GM23338 (cell line): ENCODE data around the gene UCKL1. TPM values are rescaled to one million over a fixed set of nuclear protein-coding genes. Genes with fewer than 3 reads are reported as not detected.

Experiments used
- ATAC-seq: fragments of 200-7000 bp; cut with Tn5 transposase; 3 replicates; pipeline ENCODE4 v1.9.1; 2020
- DNase-seq: peaks from one replicate; pipeline ENCODE4 v3.0.0-alpha.2; 2015; ENCODE audit warnings: low spot score
- H2AFZ ChIP-seq: fragments of 200-600 bp; sonication (generic); 2 replicates; pipeline ENCODE4 v1.8.0; 2016; ENCODE audit warnings: antibody characterized with exemption, mild to moderate bottlenecking, moderate library complexity
- H3F3A ChIP-seq: fragments of 200-600 bp; sonication (generic); replicated peaks from 2 replicates; pipeline ENCODE4 v1.8.0; 2017; ENCODE audit warnings: antibody characterized with exemption, mixed run types, low read depth
- H3K27ac ChIP-seq: fragments of 200-600 bp; sonication (generic); 2 replicates; pipeline ENCODE4 v1.6.1; 2016; ENCODE audit warnings: low read depth
- H3K27me3 ChIP-seq: fragments of 200-600 bp; sonication (generic); 2 replicates; pipeline ENCODE4 v1.8.0; 2016; ENCODE audit warnings: mild to moderate bottlenecking, mixed run types, moderate library complexity; ENCODE audit not compliant: insufficient read depth
- H3K36me3 ChIP-seq: fragments of 200-600 bp; sonication (generic); 2 replicates; pipeline ENCODE4 v1.8.0; 2016; ENCODE audit warnings: mild to moderate bottlenecking; ENCODE audit not compliant: insufficient read depth
- H3K4me1 ChIP-seq: fragments of 200-600 bp; sonication (generic); 2 replicates; pipeline ENCODE4 v1.8.0; 2016; ENCODE audit warnings: mild to moderate bottlenecking, moderate library complexity; ENCODE audit not compliant: insufficient read depth
- H3K4me2 ChIP-seq: fragments of 200-600 bp; sonication (generic); 2 replicates; pipeline ENCODE4 v1.7.1; 2017; ENCODE audit warnings: mixed run types
- H3K4me3 ChIP-seq: fragments of 200-600 bp; sonication (generic); 2 replicates; pipeline ENCODE4 v1.6.1; 2016; ENCODE audit warnings: mixed run types
- H3K79me2 ChIP-seq: fragments of 200-600 bp; sonication (generic); replicated peaks from 2 replicates; pipeline ENCODE4 v1.8.0; 2017; ENCODE audit warnings: mild to moderate bottlenecking; ENCODE audit not compliant: insufficient read depth
- H3K9me2 ChIP-seq: fragments of 200-600 bp; sonication (generic); 2 replicates; pipeline ENCODE4 v1.8.0; 2017; ENCODE audit not compliant: insufficient read depth
- H4K20me1 ChIP-seq: fragments of 200-600 bp; sonication (generic); replicated peaks from 2 replicates; pipeline ENCODE4 v1.8.0; 2017; ENCODE audit warnings: mild to moderate bottlenecking; ENCODE audit not compliant: insufficient read depth
- H3K27ac Mint-ChIP-seq: 2 replicates; pipeline ENCODE4 v1.8.0; 2020; ENCODE audit warnings: inconsistent platforms, mild to moderate bottlenecking, moderate library complexity, mixed read lengths
- H3K27me3 Mint-ChIP-seq: 3 replicates; pipeline ENCODE4 v1.8.0; 2022; ENCODE audit warnings: low read depth, mild to moderate bottlenecking, moderate library complexity, mixed read lengths, inconsistent platforms; ENCODE audit not compliant: insufficient read depth, poor library complexity
- H3K36me3 Mint-ChIP-seq: 3 replicates; pipeline ENCODE4 v1.8.0; 2021; ENCODE audit warnings: low read depth, mild to moderate bottlenecking, inconsistent platforms, moderate library complexity, mixed read lengths
- H3K4me1 Mint-ChIP-seq: 3 replicates; pipeline ENCODE4 v1.8.0; 2020; ENCODE audit warnings: mild to moderate bottlenecking, inconsistent platforms, mixed read lengths
- H3K4me3 Mint-ChIP-seq: 3 replicates; pipeline ENCODE4 v1.8.0; 2021; ENCODE audit warnings: moderate library complexity, mild to moderate bottlenecking, inconsistent platforms, mixed read lengths
- H3K9me3 Mint-ChIP-seq: 3 replicates; pipeline ENCODE4 v1.8.0; 2020; ENCODE audit warnings: moderate library complexity, mild to moderate bottlenecking, inconsistent platforms, mixed read lengths
- CREB1 ChIP-seq: fragments of 250-450 bp; sonication (Bioruptor Pico); IDR thresholded peaks from 2 replicates; pipeline ENCODE4 v1.5.0; 2020; ENCODE audit warnings: low read depth, mild to moderate bottlenecking, moderate library complexity
- EZH2phosphoT487 ChIP-seq: fragments of 200-600 bp; sonication (generic); IDR thresholded peaks from one replicate; pipeline ENCODE4 v1.8.1; 2018; ENCODE audit warnings: antibody characterized with exemption; ENCODE audit not compliant: unreplicated experiment
- JUNB ChIP-seq: IDR thresholded peaks from one replicate; pipeline ENCODE4 v1.6.1; 2016; ENCODE audit warnings: antibody characterized with exemption; ENCODE audit not compliant: unreplicated experiment
- NANOG ChIP-seq: IDR thresholded peaks from 2 replicates; pipeline ENCODE4 v1.6.1; 2016; ENCODE audit warnings: antibody characterized with exemption, borderline replicate concordance
- POLR2AphosphoS5 ChIP-seq: IDR thresholded peaks from 2 replicates; pipeline ENCODE4 v1.6.1; 2016; ENCODE audit warnings: antibody characterized with exemption, low read depth
- REST ChIP-seq: IDR thresholded peaks from one replicate; pipeline ENCODE4 v1.6.1; 2018; ENCODE audit warnings: antibody characterized with exemption; ENCODE audit not compliant: unreplicated experiment
- STAT1 ChIP-seq: IDR thresholded peaks from one replicate; pipeline ENCODE4 v1.6.1; 2016; ENCODE audit warnings: antibody characterized with exemption; ENCODE audit not compliant: unreplicated experiment
- ZNF114 ChIP-seq: fragments of 250-450 bp; sonication (Bioruptor Pico); IDR thresholded peaks from 2 replicates; pipeline ENCODE4 v1.5.0; 2020; ENCODE audit warnings: mild to moderate bottlenecking, moderate library complexity
- polyA plus RNA-seq: library from polyadenylated mRNA; unstranded; fragments of >200 nt; fragmentation: Nextera tagmentation; extraction: Ambion mirVana; gene quantifications from 2 replicates; pipeline ENCODE4 v1.2.1, GENCODE V29; 2016
- total RNA-seq: library from RNA; depleted of rRNA; stranded (reverse); fragments of >200 nt; shearing (Covaris generic); gene quantifications from 2 replicates; pipeline ENCODE4 v1.2.3, GENCODE V29; 2014
- TF ChIP-seq, protein P1 (sequence below): IDR thresholded peaks from 2 replicates; pipeline ENCODE4 v1.6.1; 2016; ENCODE audit warnings: antibody characterized with exemption

UCKL1 gene
- total and polyA plus RNA-seq, 2 experiments from 2014 or later = 56.8 to 82.5 TPM

GRCh38 chr20:63966944-63967322 lies 10.7 kb upstream of the UCKL1 start:
- Histone ChIP-seq H3K4me2 (no peak overlapping the region), H4K20me1 (no peaks in the 10 kb centered on the region), H3K4me1 (peaks cover 8% of the 10 kb centered on the region), H3K27me3 (peaks cover 7% of the 10 kb centered on the region; the same call in 1 of the 2 replicates), H2AFZ (no peak overlapping the region), H3K79me2 (peaks cover 9% of the 10 kb centered on the region), H3F3A (no peaks in the 10 kb centered on the region), H3K36me3 (no peaks in the 10 kb centered on the region), H3K4me3 (no peak overlapping the region), H3K9me2 (no peaks in the 10 kb centered on the region), H3K27ac (no peak overlapping the region)
- no peak for DNase-seq
- Mint-ChIP-seq H3K4me3 (no peak overlapping the region), H3K9me3 (no peaks in the 10 kb centered on the region), H3K4me1 (peaks cover 4% of the 10 kb centered on the region; the same call in 1 of the 3 replicates), H3K36me3 (peaks cover 14% of the 10 kb centered on the region; the same call in 2 of the 3 replicates), H3K27ac (no peak overlapping the region), H3K27me3 (peaks cover 15% of the 10 kb centered on the region)
- no peak for ATAC-seq
- TF ChIP-seq CREB1 (CRISPR knock-in tag) (no peak), POLR2AphosphoS5 (0 out of 2 replicates have a peak, but pooled peaks have one; percentile 3), ZNF114 (CRISPR knock-in tag) (no peak), REST (no peak), STAT1 (no peak), NANOG (no peak), JUNB (no peak), EZH2phosphoT487 (no peak)
- TF ChIP-seq, protein P1, sequence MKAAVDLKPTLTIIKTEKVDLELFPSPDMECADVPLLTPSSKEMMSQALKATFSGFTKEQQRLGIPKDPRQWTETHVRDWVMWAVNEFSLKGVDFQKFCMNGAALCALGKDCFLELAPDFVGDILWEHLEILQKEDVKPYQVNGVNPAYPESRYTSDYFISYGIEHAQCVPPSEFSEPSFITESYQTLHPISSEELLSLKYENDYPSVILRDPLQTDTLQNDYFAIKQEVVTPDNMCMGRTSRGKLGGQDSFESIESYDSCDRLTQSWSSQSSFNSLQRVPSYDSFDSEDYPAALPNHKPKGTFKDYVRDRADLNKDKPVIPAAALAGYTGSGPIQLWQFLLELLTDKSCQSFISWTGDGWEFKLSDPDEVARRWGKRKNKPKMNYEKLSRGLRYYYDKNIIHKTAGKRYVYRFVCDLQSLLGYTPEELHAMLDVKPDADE = no peak

DNA sequence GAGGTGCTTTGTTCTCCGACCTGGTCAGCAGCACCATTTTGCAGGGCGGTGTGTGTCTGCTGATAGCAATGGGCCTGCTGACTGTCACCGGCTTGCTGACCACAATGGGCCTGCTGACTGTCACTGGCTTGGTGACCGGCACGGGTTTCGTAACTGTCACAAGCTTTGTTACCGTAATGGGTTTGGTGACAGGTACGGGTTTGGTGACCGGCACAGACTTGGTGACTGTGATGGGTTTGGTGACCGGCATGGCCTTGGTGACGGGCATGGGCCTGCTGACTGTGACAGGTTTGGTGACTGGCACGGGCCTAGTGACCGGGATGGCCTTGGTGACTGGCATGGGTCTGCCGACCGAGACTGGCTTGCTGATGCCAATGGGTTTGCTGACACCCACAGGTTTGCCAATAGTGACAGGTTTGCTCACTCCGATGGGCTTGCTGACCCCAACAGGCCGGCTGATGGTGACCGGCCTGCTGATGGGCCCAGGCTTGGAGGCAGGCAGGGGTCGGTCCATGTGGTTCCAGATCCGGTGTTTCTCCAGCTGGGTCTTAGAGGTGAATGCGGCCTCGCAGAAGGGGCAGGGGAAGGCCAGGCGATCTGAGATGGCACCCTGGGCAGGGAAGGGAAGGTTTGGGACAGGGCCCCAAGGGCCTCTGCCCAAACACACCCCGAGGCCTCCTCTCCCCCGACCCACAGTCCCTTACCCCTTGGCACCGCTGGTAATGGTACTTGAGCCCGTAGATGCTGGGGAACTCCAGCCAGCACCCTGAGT lies 10.1 kb upstream of the UCKL1 start:
- H3K36me3 Mint-ChIP-seq = peaks cover 18% of the 10 kb centered on the region; the same call in 2 of the 3 replicates
- no peak for DNase-seq
- H3K27ac ChIP-seq = no peak overlapping the region
- ATAC-seq = no peak
- H3K79me2 ChIP-seq = peaks cover 9% of the 10 kb centered on the region
- no peaks in the 10 kb centered on the region for H4K20me1 ChIP-seq
- H3K4me1 Mint-ChIP-seq = peaks cover 4% of the 10 kb centered on the region; the same call in 1 of the 3 replicates
- no peak overlapping the region for H3K4me3 ChIP-seq
- no peaks in the 10 kb centered on the region for H3K9me2 ChIP-seq
- no peak overlapping the region for H3K27ac Mint-ChIP-seq
- no peak overlapping the region for H3K4me3 Mint-ChIP-seq
- H3K9me3 Mint-ChIP-seq = no peaks in the 10 kb centered on the region
- H3F3A ChIP-seq = no peaks in the 10 kb centered on the region
- no peaks in the 10 kb centered on the region for H3K36me3 ChIP-seq
- 0 out of 2 replicates have a peak, but pooled peaks have one; percentile 7 for TF ChIP-seq POLR2AphosphoS5
- TF ChIP-seq EZH2phosphoT487 = no peak
- H3K4me1 ChIP-seq = peaks cover 8% of the 10 kb centered on the region
- H2AFZ ChIP-seq = no peak overlapping the region
- H3K27me3 ChIP-seq = peaks cover 7% of the 10 kb centered on the region; the same call in 1 of the 2 replicates
- H3K27me3 Mint-ChIP-seq = peaks cover 12% of the 10 kb centered on the region
- no peak overlapping the region for H3K4me2 ChIP-seq
